GM13977 (cell line): ENCODE measurements around the gene SPIRE1.

Source experiments
- DNase-seq: peaks from one replicate; pipeline ENCODE4 v3.0.0; 2012; ENCODE audit warnings: low spot score
- CTCF ChIP-seq: IDR thresholded peaks from 2 replicates; pipeline ENCODE4 v1.5.1; 2012; ENCODE audit warnings: mild to moderate bottlenecking, control low read depth; ENCODE audit not compliant: insufficient read depth; ENCODE audit errors: extremely low read depth, missing control alignments
- in situ Hi-C: fragments of 300-500 bp; cut with MboI; formaldehyde crosslinking; loops from one replicate; pipeline ENCODE4 v1.12.0; 2022; ENCODE audit warnings: low sequenced_read_pairs, low pct_unique_long_range_greater_than_20kb, mixed read lengths, inconsistent platforms; ENCODE audit not compliant: unreplicated experiment

SPIRE1 gene

GRCh38 chr18:12405066-12405465, 252.8 kb downstream of the SPIRE1 start:
- no peak for DNase-seq
- no peak for TF ChIP-seq CTCF
- in situ Hi-C loops, result loop anchor here (10.0 kb wide), 1 partner anchor 250 kb away; the partner anchor contains the start of gene SPIRE1

- TF ChIP-seq CTCF, result no peak
- peak; percentile 7 for DNase-seq
- in situ Hi-C loops, result loop anchor here (10.0 kb wide), 1 partner anchor 251 kb away; the partner anchor contains the start of gene SPIRE1
These were observed 254.1 kb downstream of the SPIRE1 start for GRCh38 chr18:12403601-12404506.

- peak; percentile 4 for DNase-seq
- in situ Hi-C loops, result loop anchor here (10.0 kb wide), 1 partner anchor 253 kb away; the partner anchor contains the start of gene SPIRE1
- TF ChIP-seq CTCF, result no peak
These were observed 256.0 kb downstream of the SPIRE1 start for GRCh38 chr18:12401881-12402280.

GRCh38 chr18:12399231-12399630, 258.7 kb downstream of the SPIRE1 start:
- in situ Hi-C loops, result loop anchor here (25.0 kb wide), 1 partner anchor 538 kb away; the partner anchor contains the start of gene SEH1L
- TF ChIP-seq CTCF, result no peak
- no peak for DNase-seq

- no peak for DNase-seq
- in situ Hi-C loops, result loop anchor here (25.0 kb wide), 1 partner anchor 539 kb away; the partner anchor contains the start of gene SEH1L
- no peak for TF ChIP-seq CTCF
These were observed 259.3 kb downstream of the SPIRE1 start for GRCh38 chr18:12398625-12399024.

GRCh38 chr18:12397793-12398192, 260.1 kb downstream of the SPIRE1 start:
- in situ Hi-C loops, result loop anchor here (25.0 kb wide), 1 partner anchor 540 kb away; the partner anchor contains the start of gene SEH1L
- no peak for DNase-seq
- TF ChIP-seq CTCF, result no peak
